Nephron progenitor cell (in vitro differentiated cells): ENCODE results near the gene MRAP.

Experiments used
- DNase-seq: peaks from one replicate; pipeline ENCODE4 v3.0.0; 2021
- H3K27ac Mint-ChIP-seq: 2 replicates; pipeline ENCODE4 v1.8.0; 2021; ENCODE audit warnings: mild to moderate bottlenecking, moderate library complexity, mixed read lengths
- H3K27me3 Mint-ChIP-seq: 2 replicates; pipeline ENCODE4 v1.8.0; 2021; ENCODE audit warnings: mild to moderate bottlenecking, low read depth, mixed read lengths; ENCODE audit not compliant: poor library complexity
- H3K36me3 Mint-ChIP-seq: 2 replicates; pipeline ENCODE4 v1.8.0; 2021; ENCODE audit warnings: low read depth, mixed read lengths
- H3K4me1 Mint-ChIP-seq: 2 replicates; pipeline ENCODE4 v1.8.0; 2021; ENCODE audit warnings: mixed read lengths
- H3K4me3 Mint-ChIP-seq: 2 replicates; pipeline ENCODE4 v1.8.0; 2021; ENCODE audit warnings: mild to moderate bottlenecking, moderate library complexity, mixed read lengths
- H3K9me3 Mint-ChIP-seq: 2 replicates; pipeline ENCODE4 v1.8.0; 2021; ENCODE audit warnings: mild to moderate bottlenecking, moderate library complexity, mixed read lengths
- CTCF ChIP-seq: fragments of 200-600 bp; sonication (generic); IDR thresholded peaks from 2 replicates; pipeline ENCODE4 v1.5.0; 2021; ENCODE audit warnings: antibody characterized with exemption

Gene MRAP

DNA sequence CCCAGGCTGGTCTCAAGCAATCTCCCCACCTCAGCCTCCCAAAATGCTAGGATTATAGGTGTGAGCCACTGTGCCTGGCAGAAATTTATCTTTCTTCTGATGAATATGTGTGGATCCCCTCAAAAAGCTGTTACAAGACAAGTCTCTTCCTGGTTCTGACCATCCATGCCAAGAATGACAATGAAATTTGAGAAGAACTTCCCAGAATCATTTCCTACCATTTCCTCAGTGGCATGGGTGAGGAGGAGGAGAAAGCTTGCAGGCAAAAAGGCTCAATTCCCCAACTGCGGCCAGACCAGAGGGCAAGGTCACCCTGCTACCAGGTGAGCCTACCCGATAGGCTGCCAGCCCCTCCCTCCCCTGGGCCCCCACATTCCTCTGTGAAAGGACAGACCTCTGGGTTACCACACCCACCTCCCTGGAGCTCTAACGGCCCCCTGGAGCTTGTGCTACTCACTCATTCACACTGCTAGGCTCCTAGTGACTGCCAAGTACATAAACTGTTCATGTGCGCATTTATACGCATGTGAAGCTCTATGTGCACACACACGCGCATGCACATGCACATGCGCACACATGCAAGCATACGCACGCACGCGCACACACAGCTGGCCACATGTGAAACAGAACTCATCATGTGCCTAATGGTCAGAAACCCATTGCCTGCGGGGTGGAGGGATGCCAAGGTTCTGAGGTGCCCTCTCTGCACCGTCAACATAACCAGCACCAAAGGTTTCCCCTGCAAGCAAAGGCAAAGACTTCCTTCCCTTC is 17.0 kb downstream of the MRAP start:
- no peak for TF ChIP-seq CTCF

DNA sequence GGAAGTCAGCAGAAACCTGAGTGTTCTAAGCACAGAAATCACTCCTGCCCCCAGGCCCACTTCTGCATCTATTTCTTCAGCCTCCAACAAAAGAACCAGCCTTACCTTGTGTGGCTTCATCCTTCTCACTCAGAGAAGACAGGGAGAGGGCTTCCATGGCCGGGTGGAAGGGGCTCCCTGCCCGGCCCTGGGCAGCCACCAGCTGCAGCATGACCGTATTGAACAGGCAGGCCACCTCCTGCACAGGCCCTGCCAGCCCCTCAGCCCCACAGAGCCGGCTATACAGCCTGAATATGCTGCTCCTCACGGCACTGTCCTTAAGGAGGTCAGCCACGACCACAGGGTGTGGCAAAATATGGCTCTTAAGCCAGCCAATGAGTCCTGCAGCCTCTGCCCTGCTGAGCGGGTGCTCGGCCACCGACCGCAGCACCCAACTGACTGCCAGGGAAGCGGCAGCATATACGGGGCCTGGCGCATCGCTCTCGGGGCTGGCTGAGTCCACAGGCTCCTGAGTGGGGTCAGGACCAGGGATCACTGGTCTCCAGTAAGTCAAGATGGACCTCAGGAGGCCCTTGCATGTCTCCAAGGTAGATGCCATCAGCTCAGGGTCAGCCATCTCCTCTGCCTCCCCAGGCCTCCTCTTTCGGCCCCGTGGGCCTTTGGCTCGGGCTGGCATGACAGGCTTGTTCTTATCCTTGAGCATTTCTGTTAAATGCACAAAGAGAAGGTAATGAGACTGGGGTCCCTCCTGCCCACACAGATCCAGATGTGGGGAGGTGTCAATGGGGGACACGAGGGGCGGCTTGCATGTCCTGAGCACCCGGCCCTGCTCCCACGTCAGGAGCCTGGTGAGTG is 17.9 kb downstream of the MRAP start:
- H3K4me3 Mint-ChIP-seq, result no peak overlapping the region
- no peaks in the 10 kb centered on the region for H3K4me1 Mint-ChIP-seq
- H3K9me3 Mint-ChIP-seq, result no peaks in the 10 kb centered on the region
- no peaks in the 10 kb centered on the region for H3K27me3 Mint-ChIP-seq
- DNase-seq, result no peak
- H3K27ac Mint-ChIP-seq, result no peak overlapping the region
- peaks cover 33% of the 10 kb centered on the region for H3K36me3 Mint-ChIP-seq
- TF ChIP-seq CTCF, result no peak

More for the DNA sequence above, 17.0 kb downstream of the MRAP start:
- H3K27ac Mint-ChIP-seq, result no peak overlapping the region
- no peak for DNase-seq
- no peaks in the 10 kb centered on the region for H3K9me3 Mint-ChIP-seq
- peaks cover 26% of the 10 kb centered on the region for H3K36me3 Mint-ChIP-seq
- no peaks in the 10 kb centered on the region for H3K27me3 Mint-ChIP-seq
- no peaks in the 10 kb centered on the region for H3K4me1 Mint-ChIP-seq
- H3K4me3 Mint-ChIP-seq, result no peak overlapping the region

- Mint-ChIP-seq H3K27me3 (no peaks in the 10 kb centered on the region), H3K36me3 (peaks cover 36% of the 10 kb centered on the region), H3K9me3 (no peaks in the 10 kb centered on the region), H3K27ac (no peak overlapping the region), H3K4me3 (no peak overlapping the region), H3K4me1 (no peaks in the 10 kb centered on the region)
- TF ChIP-seq CTCF, result no peak
- DNase-seq, result no peak
Measured at GRCh38 chr21:32317726-32318125, 19.1 kb downstream of the MRAP start.

- H3K27ac Mint-ChIP-seq, result no peak overlapping the region
- no peaks in the 10 kb centered on the region for H3K4me1 Mint-ChIP-seq
- DNase-seq, result no peak
- no peaks in the 10 kb centered on the region for H3K9me3 Mint-ChIP-seq
- no peak overlapping the region for H3K4me3 Mint-ChIP-seq
- TF ChIP-seq CTCF, result no peak
- H3K36me3 Mint-ChIP-seq, result peaks cover 38% of the 10 kb centered on the region
- no peaks in the 10 kb centered on the region for H3K27me3 Mint-ChIP-seq
Measured at GRCh38 chr21:32319012-32319411, 20.4 kb downstream of the MRAP start.

DNA sequence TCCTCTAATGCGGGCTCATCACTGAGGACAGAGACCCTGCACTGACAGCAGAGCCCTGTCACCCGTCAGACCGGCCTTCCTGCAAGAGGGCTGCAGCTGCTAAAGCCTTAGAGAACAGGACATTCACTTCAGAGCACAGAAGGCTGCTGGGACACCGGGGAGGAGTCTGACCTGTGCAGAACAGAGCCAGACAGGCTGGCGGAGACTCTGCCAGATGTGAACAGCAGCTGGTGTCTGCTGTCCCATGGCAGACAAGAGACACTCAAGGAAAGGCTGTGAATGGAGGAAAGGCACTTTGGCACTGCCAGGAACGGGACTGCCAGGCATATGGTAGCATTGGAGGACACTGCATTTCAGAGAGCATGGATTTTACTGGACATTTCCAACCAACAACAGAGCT is 21.4 kb downstream of the MRAP start:
- H3K27me3 Mint-ChIP-seq, result no peaks in the 10 kb centered on the region
- peaks cover 43% of the 10 kb centered on the region for H3K36me3 Mint-ChIP-seq
- no peak for TF ChIP-seq CTCF
- H3K4me3 Mint-ChIP-seq, result no peak overlapping the region
- no peaks in the 10 kb centered on the region for H3K9me3 Mint-ChIP-seq
- DNase-seq, result no peak
- no peak overlapping the region for H3K27ac Mint-ChIP-seq
- no peaks in the 10 kb centered on the region for H3K4me1 Mint-ChIP-seq
